ENCODE measurements around the gene TTLL5.

TTLL5 gene

GRCh38 chr14:75702616-75703261, 41.7 kb downstream of the TTLL5 start:
- DNase-seq, result peak; percentile 74 to 80

- no peak for DNase-seq
Measured at GRCh38 chr14:75703467-75703866, 42.4 kb downstream of the TTLL5 start.

GRCh38 chr14:75705014-75705413, 44.0 kb downstream of the TTLL5 start:
- no peak for DNase-seq

- peak; percentile 67 to 84 for DNase-seq
Measured at GRCh38 chr14:75709207-75709812, 48.3 kb downstream of the TTLL5 start.

GRCh38 chr14:75711105-75711795, 50.2 kb downstream of the TTLL5 start:
- peak; percentile 28 to 66 for DNase-seq

GRCh38 chr14:75711796-75712211, 50.8 kb downstream of the TTLL5 start:
- DNase-seq, result peak; percentile 27 to 77

GRCh38 chr14:75714991-75715390, 53.9 kb downstream of the TTLL5 start:
- DNase-seq, result no peak

GRCh38 chr14:75715926-75716780, 55.1 kb downstream of the TTLL5 start:
- no peak for DNase-seq

- DNase-seq, result no peak
Measured at GRCh38 chr14:75717729-75718128, 56.7 kb downstream of the TTLL5 start.

GRCh38 chr14:75718199-75718598, 57.2 kb downstream of the TTLL5 start:
- no peak for DNase-seq

- no peak for DNase-seq
Measured at GRCh38 chr14:75720116-75720515, 59.1 kb downstream of the TTLL5 start.

- DNase-seq, result peak in 1 of 2 experiments; percentile 67
Measured at GRCh38 chr14:75720842-75721498, 59.9 kb downstream of the TTLL5 start.

GRCh38 chr14:75723716-75724115, 62.7 kb downstream of the TTLL5 start:
- DNase-seq, result no peak

- DNase-seq, result no peak
Measured at GRCh38 chr14:75724414-75725204, 63.6 kb downstream of the TTLL5 start.

GRCh38 chr14:75725481-75725880, 64.4 kb downstream of the TTLL5 start:
- no peak for DNase-seq

GRCh38 chr14:75726321-75726720, 65.3 kb downstream of the TTLL5 start:
- no peak for DNase-seq

GRCh38 chr14:75727124-75727523, 66.1 kb downstream of the TTLL5 start:
- DNase-seq, result no peak

GRCh38 chr14:75732888-75733287, 71.8 kb downstream of the TTLL5 start:
- DNase-seq, result peak in 1 of 2 experiments; percentile 11

GRCh38 chr14:75734854-75735253, 73.8 kb downstream of the TTLL5 start:
- DNase-seq, result no peak

GRCh38 chr14:75736845-75737485, 75.9 kb downstream of the TTLL5 start:
- DNase-seq, result no peak

- no peak for DNase-seq
Measured at GRCh38 chr14:75738192-75738591, 77.1 kb downstream of the TTLL5 start.
